HFFc6 (cell line): ENCODE data around the gene SPOCK3. TPM values are rescaled to one million over a fixed set of nuclear protein-coding genes. Genes with fewer than 3 reads are reported as not detected.
"Not testable (repeated sequence)": the region's sequence is repeated elsewhere in the genome, so short reads cannot be mapped to it uniquely, and the experiment has no call there.

Source experiments
- DNase-seq: peaks from one replicate; pipeline ENCODE4 v3.0.0-alpha.2; 2018
- H3K27ac Mint-ChIP-seq: 2 replicates; pipeline ENCODE4 v1.8.0; 2020; ENCODE audit warnings: mild to moderate bottlenecking, mixed read lengths
- H3K27me3 Mint-ChIP-seq: 2 replicates; pipeline ENCODE4 v1.8.0; 2021; ENCODE audit warnings: mild to moderate bottlenecking, moderate library complexity, mixed read lengths; ENCODE audit not compliant: insufficient read depth
- H3K36me3 Mint-ChIP-seq: 2 replicates; pipeline ENCODE4 v1.8.0; 2021; ENCODE audit warnings: low read depth, mixed read lengths
- H3K4me1 Mint-ChIP-seq: 2 replicates; pipeline ENCODE4 v1.8.0; 2020; ENCODE audit warnings: low read depth, mixed read lengths
- H3K4me3 Mint-ChIP-seq: 2 replicates; pipeline ENCODE4 v1.8.0; 2020; ENCODE audit warnings: mild to moderate bottlenecking, moderate library complexity, mixed read lengths
- H3K9me3 Mint-ChIP-seq: 2 replicates; pipeline ENCODE4 v1.8.0; 2020; ENCODE audit warnings: mild to moderate bottlenecking, mixed read lengths
- total RNA-seq, 6 experiments: library from RNA; stranded (reverse); fragmentation: NEBNext Ultra II Directional; extraction: Animal tissue kit (Norgen Biotek cat#: 25700); gene quantifications; 2 replicates in 1 of 6; 3 replicates in 5 of 6; pipeline ENCODE4 v1.2.3, GENCODE V29; 2021
- TF ChIP-seq, protein P1 (sequence below): fragments of 200-600 bp; sonication (generic); IDR thresholded peaks from 2 replicates; pipeline ENCODE4 v1.5.0; 2021; ENCODE audit warnings: antibody characterized with exemption, mild to moderate bottlenecking

SPOCK3 gene
- total RNA-seq, 6 experiments from 2014 or later = not detected

DNA sequence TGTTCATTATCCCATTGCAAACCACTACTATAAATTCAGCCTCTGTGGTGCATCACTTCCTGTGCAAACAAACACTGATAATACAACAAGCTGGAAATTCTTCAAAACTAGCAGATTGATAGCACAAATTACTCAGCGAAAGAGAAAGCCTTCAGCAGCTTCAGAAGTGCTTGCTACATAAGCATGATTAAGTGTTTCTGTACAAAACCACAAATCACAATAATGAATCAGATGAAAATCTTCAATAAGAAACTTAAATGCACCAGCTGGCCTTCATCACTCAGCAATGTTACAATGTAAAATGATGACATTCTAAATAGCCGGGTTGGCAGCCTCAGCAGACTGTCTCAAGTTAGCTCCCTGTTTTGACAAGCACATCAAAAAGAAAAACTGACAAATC is 262.2 kb downstream of the SPOCK3 start:
- H3K9me3 Mint-ChIP-seq = peaks cover 53% of the 10 kb centered on the region
- no peak overlapping the region for H3K27ac Mint-ChIP-seq
- TF ChIP-seq, protein P1, sequence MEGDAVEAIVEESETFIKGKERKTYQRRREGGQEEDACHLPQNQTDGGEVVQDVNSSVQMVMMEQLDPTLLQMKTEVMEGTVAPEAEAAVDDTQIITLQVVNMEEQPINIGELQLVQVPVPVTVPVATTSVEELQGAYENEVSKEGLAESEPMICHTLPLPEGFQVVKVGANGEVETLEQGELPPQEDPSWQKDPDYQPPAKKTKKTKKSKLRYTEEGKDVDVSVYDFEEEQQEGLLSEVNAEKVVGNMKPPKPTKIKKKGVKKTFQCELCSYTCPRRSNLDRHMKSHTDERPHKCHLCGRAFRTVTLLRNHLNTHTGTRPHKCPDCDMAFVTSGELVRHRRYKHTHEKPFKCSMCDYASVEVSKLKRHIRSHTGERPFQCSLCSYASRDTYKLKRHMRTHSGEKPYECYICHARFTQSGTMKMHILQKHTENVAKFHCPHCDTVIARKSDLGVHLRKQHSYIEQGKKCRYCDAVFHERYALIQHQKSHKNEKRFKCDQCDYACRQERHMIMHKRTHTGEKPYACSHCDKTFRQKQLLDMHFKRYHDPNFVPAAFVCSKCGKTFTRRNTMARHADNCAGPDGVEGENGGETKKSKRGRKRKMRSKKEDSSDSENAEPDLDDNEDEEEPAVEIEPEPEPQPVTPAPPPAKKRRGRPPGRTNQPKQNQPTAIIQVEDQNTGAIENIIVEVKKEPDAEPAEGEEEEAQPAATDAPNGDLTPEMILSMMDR = no peak
- no peaks in the 10 kb centered on the region for H3K4me1 Mint-ChIP-seq
- no peak for DNase-seq
- no peaks in the 10 kb centered on the region for H3K36me3 Mint-ChIP-seq
- no peaks in the 10 kb centered on the region for H3K27me3 Mint-ChIP-seq
- no peak overlapping the region for H3K4me3 Mint-ChIP-seq

DNA sequence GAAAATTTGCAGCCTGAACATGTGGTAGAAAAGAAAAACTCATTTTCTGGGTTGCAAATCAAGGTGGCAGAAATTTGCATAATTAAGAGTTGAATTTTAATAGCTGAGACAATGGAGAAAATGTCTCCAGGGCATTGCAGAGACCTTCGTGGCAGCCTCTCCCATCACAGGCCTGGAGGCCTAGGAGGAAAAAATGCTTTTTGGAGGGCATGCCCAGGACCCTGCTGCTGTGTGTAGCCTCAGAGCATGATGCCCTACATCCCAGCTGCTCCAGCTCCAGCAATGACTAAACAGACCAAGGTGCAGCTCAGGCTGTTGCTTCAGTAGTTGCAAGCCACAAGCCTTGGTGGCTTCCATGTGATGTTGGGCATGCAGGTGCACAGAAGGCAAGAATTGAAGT is 266.1 kb downstream of the SPOCK3 start:
- not testable (repeated sequence) for H3K27me3 Mint-ChIP-seq, H3K4me1 Mint-ChIP-seq, H3K27ac Mint-ChIP-seq, H3K36me3 Mint-ChIP-seq, DNase-seq, H3K4me3 Mint-ChIP-seq
- peaks cover 50% of the 10 kb centered on the region for H3K9me3 Mint-ChIP-seq

DNA sequence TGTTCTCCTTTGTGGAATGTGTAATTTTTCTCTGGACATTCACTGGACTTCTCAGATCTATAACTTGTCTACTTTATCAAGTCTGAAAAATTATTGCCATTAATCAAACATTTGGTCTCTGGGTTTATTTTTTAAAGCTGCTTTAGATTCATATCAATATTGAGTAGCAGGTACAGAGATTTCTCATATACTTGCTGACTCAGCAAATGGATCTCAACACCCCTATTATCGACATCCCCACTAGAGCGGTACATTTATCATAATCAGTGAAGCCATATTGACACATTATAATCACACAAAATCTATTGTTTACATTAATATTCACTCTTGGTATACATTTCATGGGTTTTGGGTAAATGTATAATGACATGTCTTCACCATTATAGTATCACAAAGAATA is 268.7 kb downstream of the SPOCK3 start:
- TF ChIP-seq, protein P1 = no peak
- no peaks in the 10 kb centered on the region for H3K27me3 Mint-ChIP-seq
- H3K36me3 Mint-ChIP-seq = no peaks in the 10 kb centered on the region
- H3K9me3 Mint-ChIP-seq = peaks cover 57% of the 10 kb centered on the region
- H3K4me3 Mint-ChIP-seq = no peak overlapping the region
- no peak overlapping the region for H3K27ac Mint-ChIP-seq
- no peaks in the 10 kb centered on the region for H3K4me1 Mint-ChIP-seq
- no peak for DNase-seq

DNA sequence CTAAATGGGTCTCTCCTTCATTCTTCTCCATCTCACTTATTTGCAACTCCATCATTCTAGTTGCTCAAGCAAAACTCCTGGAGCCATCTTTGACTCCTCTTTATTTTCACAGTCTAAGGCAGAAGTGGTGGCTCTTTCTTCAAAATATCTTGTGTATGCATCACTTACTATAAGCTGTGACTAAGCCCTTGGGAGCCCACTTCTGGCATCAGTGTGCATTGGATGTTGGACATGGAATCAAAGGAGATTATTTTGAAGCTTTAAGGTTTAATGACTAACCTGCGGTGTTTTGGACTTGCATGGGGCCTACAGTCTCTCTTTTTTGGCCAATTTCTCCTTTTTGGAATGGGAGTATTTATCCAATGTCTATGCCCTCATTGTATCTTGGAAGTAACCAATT is 276.8 kb downstream of the SPOCK3 start:
- no peaks in the 10 kb centered on the region; the same call in 1 of the 2 replicates for H3K36me3 Mint-ChIP-seq
- no peak for DNase-seq

DNA sequence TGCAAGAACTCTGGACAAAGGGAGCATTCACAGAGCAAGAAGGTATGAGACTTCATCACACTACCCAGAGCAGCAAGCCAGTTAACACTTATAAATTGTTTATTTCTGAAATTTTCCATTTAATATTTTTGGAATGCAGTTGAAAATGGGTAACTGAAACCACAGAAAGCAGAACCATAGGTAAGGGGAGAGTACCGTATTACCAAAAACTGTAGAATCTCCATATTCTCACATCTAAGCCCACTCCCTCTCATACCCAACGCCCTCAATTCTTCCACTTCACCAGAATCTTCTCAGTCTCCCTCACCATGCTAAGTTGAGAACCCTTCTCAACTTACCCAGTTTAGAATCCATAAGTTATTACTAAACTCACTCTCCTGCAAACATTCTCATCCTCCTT is 277.8 kb downstream of the SPOCK3 start:
- Mint-ChIP-seq H3K4me3 (no peak overlapping the region), H3K9me3 (peaks cover 19% of the 10 kb centered on the region), H3K4me1 (no peaks in the 10 kb centered on the region), H3K27me3 (no peaks in the 10 kb centered on the region), H3K36me3 (no peaks in the 10 kb centered on the region; the same call in 1 of the 2 replicates), H3K27ac (no peak overlapping the region)
- TF ChIP-seq, protein P1 = no peak
- DNase-seq = no peak

More for the DNA sequence above, 276.8 kb downstream of the SPOCK3 start:
- no peaks in the 10 kb centered on the region for H3K27me3 Mint-ChIP-seq
- no peaks in the 10 kb centered on the region for H3K4me1 Mint-ChIP-seq
- H3K9me3 Mint-ChIP-seq = peaks cover 28% of the 10 kb centered on the region
- no peak overlapping the region for H3K27ac Mint-ChIP-seq
- no peak overlapping the region for H3K4me3 Mint-ChIP-seq
- TF ChIP-seq, protein P1 = no peak

DNA sequence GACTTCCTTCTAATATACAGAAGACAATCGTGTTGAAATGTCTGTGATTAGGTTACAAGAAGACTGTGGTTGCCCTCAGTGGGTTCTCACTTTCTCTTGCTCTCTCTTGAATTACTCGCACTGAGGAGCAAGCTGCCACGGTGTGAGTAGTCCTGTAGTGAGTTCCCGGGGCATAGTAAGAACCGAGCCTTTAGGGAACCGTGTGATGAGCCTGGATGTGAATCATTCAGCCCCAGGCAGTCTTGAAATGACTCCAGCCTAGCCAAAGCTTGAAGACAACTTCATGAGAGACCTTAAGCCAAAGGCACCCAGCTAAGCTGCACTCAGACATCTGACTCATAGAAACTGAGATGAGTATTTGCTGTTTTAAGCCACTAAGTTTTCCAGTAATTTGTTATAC is 292.7 kb downstream of the SPOCK3 start:
- no peak overlapping the region for H3K27ac Mint-ChIP-seq
- no peaks in the 10 kb centered on the region for H3K36me3 Mint-ChIP-seq
- no peak overlapping the region for H3K4me3 Mint-ChIP-seq
- DNase-seq = no peak
- H3K27me3 Mint-ChIP-seq = no peaks in the 10 kb centered on the region
- no peaks in the 10 kb centered on the region for H3K4me1 Mint-ChIP-seq
- TF ChIP-seq, protein P1 = no peak
- peaks cover 11% of the 10 kb centered on the region for H3K9me3 Mint-ChIP-seq
